WI38 (cell line): ENCODE results near the gene MTAP.

Source experiments
- H3K4me3 ChIP-seq: 2 replicates; pipeline ENCODE4 v1.5.1; 2011; ENCODE audit warnings: low read depth, mild to moderate bottlenecking, control low read depth, low read length
- CTCF ChIP-seq: IDR thresholded peaks from 2 replicates; pipeline ENCODE4 v1.5.1; 2012; ENCODE audit warnings: low read depth, mild to moderate bottlenecking, control low read depth, low read length

Gene MTAP

GRCh38 chr9:21969011-21969940 lies 166.8 kb downstream of the MTAP start:
- no peak overlapping the region for H3K4me3 ChIP-seq
- no peak for TF ChIP-seq CTCF

DNA sequence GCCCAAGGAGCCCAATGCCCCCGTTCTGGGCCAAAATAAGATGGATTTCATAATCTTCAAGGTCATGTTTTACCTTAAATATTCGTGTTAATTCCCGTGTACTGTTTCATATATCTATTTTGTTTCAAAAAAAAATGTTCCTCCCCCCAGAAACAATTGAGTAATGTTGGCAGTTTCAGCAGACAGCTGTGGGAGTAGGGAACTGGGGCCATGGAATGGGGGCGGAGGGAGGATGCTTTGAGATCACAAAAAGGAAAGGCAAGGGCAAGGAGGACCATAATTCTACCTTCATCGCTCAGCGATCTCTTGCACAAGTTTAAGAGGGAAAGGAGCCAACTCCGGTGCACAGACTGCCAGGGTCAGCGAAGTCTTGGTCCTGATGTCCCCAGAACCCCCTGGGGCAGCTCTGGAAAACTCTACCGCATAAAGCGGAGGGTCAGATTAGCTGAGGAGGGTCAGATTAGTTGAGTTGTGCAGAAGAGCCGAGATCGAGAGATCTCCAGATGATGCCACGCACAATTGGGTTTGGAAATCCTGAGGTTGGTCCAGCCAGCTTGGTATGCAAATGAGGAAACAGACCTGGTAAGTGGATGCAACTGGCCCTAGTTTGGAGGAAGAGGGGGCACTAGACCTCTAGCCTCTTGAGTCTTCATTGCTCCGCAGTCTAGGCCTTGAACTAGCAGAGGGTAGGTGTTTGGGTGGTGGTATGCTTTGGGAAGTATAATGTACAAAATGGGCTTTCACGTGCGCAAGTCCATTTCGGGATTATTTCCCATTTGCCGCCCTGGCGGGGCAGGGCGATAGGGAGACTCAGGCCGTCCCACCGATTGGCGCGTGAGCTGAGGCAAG lies 167.7 kb downstream of the MTAP start:
- no peak overlapping the region for H3K4me3 ChIP-seq
- no peak for TF ChIP-seq CTCF

GRCh38 chr9:21970800-21971640 lies 168.6 kb downstream of the MTAP start:
- no peak for TF ChIP-seq CTCF
- H3K4me3 ChIP-seq = peak overlapping the region; percentile 5; the same call in 1 of the 2 replicates

- no peak for TF ChIP-seq CTCF
- no peak overlapping the region for H3K4me3 ChIP-seq
Measured at GRCh38 chr9:21972361-21972760, 169.9 kb downstream of the MTAP start.

DNA sequence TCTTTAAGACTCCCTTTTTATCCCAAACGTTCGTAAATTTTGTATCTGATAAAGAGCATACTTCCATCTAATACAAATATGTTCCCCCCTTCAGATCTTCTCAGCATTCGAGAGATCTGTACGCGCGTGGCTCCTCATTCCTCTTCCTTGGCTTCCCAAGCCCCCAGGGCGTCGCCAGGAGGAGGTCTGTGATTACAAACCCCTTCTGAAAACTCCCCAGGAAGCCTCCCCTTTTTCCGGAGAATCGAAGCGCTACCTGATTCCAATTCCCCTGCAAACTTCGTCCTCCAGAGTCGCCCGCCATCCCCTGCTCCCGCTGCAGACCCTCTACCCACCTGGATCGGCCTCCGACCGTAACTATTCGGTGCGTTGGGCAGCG lies 171.9 kb downstream of the MTAP start:
- TF ChIP-seq CTCF = no peak
- H3K4me3 ChIP-seq = peak overlapping the region; percentile 72

GRCh38 chr9:21974722-21975409 lies 172.4 kb downstream of the MTAP start:
- peak overlapping the region; percentile 72 for H3K4me3 ChIP-seq
- TF ChIP-seq CTCF = no peak
